ENCODE measurements around the gene INPP5A. TPM values are rescaled to one million over a fixed set of nuclear protein-coding genes. Genes with fewer than 3 reads are reported as not detected.

Gene INPP5A
- total RNA-seq, 1 experiment from 2014 or later: 16.6 TPM

DNA sequence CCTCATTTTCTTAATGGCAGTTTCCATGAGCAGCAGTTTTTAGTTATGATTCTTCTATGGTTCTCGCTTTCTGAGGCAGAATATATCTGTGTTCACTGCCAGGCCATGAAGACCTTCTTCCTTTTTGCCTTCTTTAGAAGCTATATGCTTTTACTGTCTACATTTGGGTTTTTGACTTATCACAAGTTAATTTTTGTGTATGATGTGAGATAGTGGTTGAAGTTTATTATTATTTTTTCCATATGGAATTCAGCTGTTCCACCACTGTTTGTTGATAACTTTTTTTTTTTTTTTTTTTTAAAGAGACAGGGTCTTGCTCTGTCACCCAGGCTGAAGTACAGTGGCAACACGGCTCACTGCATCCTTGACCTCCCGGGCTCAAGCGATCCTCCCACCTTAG is 44.5 kb downstream of the INPP5A start:
- H3K9me3 Mint-ChIP-seq (ENCODE audit: low read depth, unreplicated experiment): peaks cover 2% of the 10 kb centered on the region
- CTCF ChIA-PET: no interaction called here
- H3K4me3 Mint-ChIP-seq (ENCODE audit: low read depth, unreplicated experiment): no peak overlapping the region
- intact Hi-C loops (cut with micrococcal nuclease; ENCODE audit: unreplicated experiment): no loop called here
- H3K4me1 Mint-ChIP-seq (ENCODE audit: low read depth, unreplicated experiment): peaks cover 10% of the 10 kb centered on the region
- H3K27ac Mint-ChIP-seq (ENCODE audit: unreplicated experiment): no peak overlapping the region
- DNase-seq: no peak
- TF ChIP-seq, protein P1, sequence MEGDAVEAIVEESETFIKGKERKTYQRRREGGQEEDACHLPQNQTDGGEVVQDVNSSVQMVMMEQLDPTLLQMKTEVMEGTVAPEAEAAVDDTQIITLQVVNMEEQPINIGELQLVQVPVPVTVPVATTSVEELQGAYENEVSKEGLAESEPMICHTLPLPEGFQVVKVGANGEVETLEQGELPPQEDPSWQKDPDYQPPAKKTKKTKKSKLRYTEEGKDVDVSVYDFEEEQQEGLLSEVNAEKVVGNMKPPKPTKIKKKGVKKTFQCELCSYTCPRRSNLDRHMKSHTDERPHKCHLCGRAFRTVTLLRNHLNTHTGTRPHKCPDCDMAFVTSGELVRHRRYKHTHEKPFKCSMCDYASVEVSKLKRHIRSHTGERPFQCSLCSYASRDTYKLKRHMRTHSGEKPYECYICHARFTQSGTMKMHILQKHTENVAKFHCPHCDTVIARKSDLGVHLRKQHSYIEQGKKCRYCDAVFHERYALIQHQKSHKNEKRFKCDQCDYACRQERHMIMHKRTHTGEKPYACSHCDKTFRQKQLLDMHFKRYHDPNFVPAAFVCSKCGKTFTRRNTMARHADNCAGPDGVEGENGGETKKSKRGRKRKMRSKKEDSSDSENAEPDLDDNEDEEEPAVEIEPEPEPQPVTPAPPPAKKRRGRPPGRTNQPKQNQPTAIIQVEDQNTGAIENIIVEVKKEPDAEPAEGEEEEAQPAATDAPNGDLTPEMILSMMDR (IDR thresholded peaks at IDR 0.05; ENCODE audit: unreplicated experiment): no peak
- peaks cover 6% of the 10 kb centered on the region for H3K36me3 Mint-ChIP-seq (ENCODE audit: insufficient read depth, unreplicated experiment)
- no TSS peak for BruUV-seq (replicated peaks)
- no peaks in the 10 kb centered on the region for H3K27me3 Mint-ChIP-seq (ENCODE audit: unreplicated experiment)

DNA sequence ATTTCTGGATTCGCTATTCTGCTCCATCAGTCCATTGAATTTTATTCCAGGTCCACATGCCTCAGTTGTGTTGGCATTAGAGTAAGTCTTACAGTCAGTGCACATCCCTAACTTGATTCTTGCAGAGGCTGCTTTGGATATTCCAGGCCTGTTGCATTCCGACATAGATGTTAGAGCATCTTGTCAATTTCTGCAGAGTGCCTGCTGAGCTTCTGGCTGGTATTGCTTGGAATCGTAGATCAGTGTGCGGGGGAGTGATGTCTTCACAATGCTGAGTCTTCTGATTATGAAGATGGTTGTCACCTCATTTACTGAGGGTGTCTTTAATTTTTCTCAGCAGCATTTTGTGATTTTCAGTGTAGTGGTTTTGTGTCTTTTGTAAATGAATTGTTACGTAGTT is 45.2 kb downstream of the INPP5A start:
- BruUV-seq (replicated peaks): no TSS peak
- intact Hi-C loops (cut with micrococcal nuclease; ENCODE audit: unreplicated experiment): no loop called here
- Mint-ChIP-seq H3K4me1 (ENCODE audit: low read depth, unreplicated experiment) (peaks cover 6% of the 10 kb centered on the region), H3K4me3 (ENCODE audit: low read depth, unreplicated experiment) (no peak overlapping the region), H3K27ac (ENCODE audit: unreplicated experiment) (no peak overlapping the region), H3K27me3 (ENCODE audit: unreplicated experiment) (no peaks in the 10 kb centered on the region), H3K36me3 (ENCODE audit: insufficient read depth, unreplicated experiment) (peaks cover 6% of the 10 kb centered on the region), H3K9me3 (ENCODE audit: low read depth, unreplicated experiment) (peaks cover 2% of the 10 kb centered on the region)
- TF ChIP-seq, protein P1 (IDR thresholded peaks at IDR 0.05; ENCODE audit: unreplicated experiment): no peak
- CTCF ChIA-PET: no interaction called here
- DNase-seq: no peak

DNA sequence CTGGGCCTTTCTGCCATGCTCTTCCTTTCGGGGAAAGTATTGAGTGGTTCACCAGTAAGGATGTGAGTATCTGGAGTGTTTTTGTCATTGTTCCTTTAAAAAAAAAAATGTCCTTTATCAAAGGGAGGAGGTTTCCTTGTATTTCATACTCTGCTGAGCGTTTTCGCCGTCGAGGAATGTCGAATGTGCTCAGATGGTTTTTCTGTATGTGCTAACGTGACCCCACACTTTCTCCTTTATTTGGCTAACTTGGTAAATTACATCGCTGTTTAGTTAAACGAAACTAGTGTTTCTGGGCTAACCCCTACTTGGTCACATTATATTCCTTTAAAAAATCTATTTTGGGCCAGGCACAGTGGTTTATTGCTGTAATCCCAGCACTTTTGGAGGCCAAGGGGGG is 45.9 kb downstream of the INPP5A start:
- peaks cover 2% of the 10 kb centered on the region for H3K9me3 Mint-ChIP-seq (ENCODE audit: low read depth, unreplicated experiment)
- DNase-seq: no peak
- H3K4me1 Mint-ChIP-seq (ENCODE audit: low read depth, unreplicated experiment): no peaks in the 10 kb centered on the region
- CTCF ChIA-PET: no interaction called here
- no TSS peak for BruUV-seq (replicated peaks)
- H3K4me3 Mint-ChIP-seq (ENCODE audit: low read depth, unreplicated experiment): no peak overlapping the region
- no peaks in the 10 kb centered on the region for H3K27me3 Mint-ChIP-seq (ENCODE audit: unreplicated experiment)
- peaks cover 6% of the 10 kb centered on the region for H3K36me3 Mint-ChIP-seq (ENCODE audit: insufficient read depth, unreplicated experiment)
- H3K27ac Mint-ChIP-seq (ENCODE audit: unreplicated experiment): no peak overlapping the region
- intact Hi-C loops (cut with micrococcal nuclease; ENCODE audit: unreplicated experiment): no loop called here
- TF ChIP-seq, protein P1 (IDR thresholded peaks at IDR 0.05; ENCODE audit: unreplicated experiment): no peak

DNA sequence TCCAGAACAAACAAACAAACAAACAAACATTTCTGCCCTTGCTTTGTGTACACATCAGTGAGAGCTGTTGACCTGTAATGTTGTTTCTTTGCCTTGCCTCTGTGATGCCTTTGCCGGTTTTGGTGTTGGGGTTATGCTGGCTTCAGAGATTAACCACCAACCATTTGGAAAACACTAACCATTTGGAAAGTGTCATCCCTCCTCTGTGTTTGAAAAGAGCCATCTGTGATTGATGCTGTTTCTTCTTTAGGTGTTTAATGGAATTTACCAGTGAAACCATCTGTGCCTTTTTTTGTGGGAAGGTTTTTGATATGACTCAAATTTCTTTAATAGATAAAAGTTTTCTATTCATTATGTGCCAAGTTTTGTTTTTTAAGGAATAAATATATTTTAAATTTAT is 46.5 kb downstream of the INPP5A start:
- no peak for DNase-seq
- Mint-ChIP-seq H3K27me3 (ENCODE audit: unreplicated experiment) (no peaks in the 10 kb centered on the region), H3K27ac (ENCODE audit: unreplicated experiment) (no peak overlapping the region), H3K4me1 (ENCODE audit: low read depth, unreplicated experiment) (no peaks in the 10 kb centered on the region), H3K4me3 (ENCODE audit: low read depth, unreplicated experiment) (no peak overlapping the region), H3K9me3 (ENCODE audit: low read depth, unreplicated experiment) (peaks cover 2% of the 10 kb centered on the region), H3K36me3 (ENCODE audit: insufficient read depth, unreplicated experiment) (peaks cover 6% of the 10 kb centered on the region)
- CTCF ChIA-PET: no interaction called here
- intact Hi-C loops (cut with micrococcal nuclease; ENCODE audit: unreplicated experiment): no loop called here
- TF ChIP-seq, protein P1 (IDR thresholded peaks at IDR 0.05; ENCODE audit: unreplicated experiment): no peak
- no TSS peak for BruUV-seq (replicated peaks)

Data from Calu3 (cell line).